Activated CD4-positive, alpha-beta T cell treated with anti-CD3 and anti-CD28 coated beads for 36 hours (primary cell): Measurements from ENCODE around the gene NXN. TPM values are rescaled to one million over a fixed set of nuclear protein-coding genes. Genes with fewer than 3 reads are reported as not detected.
"Not testable (repeated sequence)": the region's sequence is repeated elsewhere in the genome, so short reads cannot be mapped to it uniquely, and the experiment has no call there.

Source experiments
- ATAC-seq: fragments of 200-7000 bp; cut with Tn5 transposase; one replicate; pipeline ENCODE4 v1.10.0; 2021; ENCODE audit warnings: mild to moderate bottlenecking, moderate library complexity
- CTCF ChIA-PET: fragments of 350-600 bp; sonication (Branson Sonifier 250); formaldehyde crosslinking; loops from one replicate; lab custom pipeline; 2021; ENCODE audit warnings: antibody characterized with exemption; lab: Charles Lee
- POLR2A ChIA-PET: fragments of 350-600 bp; sonication (Branson Sonifier 250); formaldehyde crosslinking; loops from one replicate; lab custom pipeline; 2021; ENCODE audit warnings: antibody characterized with exemption, inconsistent platforms; lab: Charles Lee
- DNase-seq: peaks from one replicate; pipeline ENCODE4 v3.0.0-alpha.2; 2020
- H3K27ac Mint-ChIP-seq: one replicate; pipeline ENCODE4 v1.8.0; 2021; ENCODE audit warnings: mixed read lengths
- H3K27me3 Mint-ChIP-seq: one replicate; pipeline ENCODE4 v1.8.0; 2021; ENCODE audit warnings: mixed read lengths
- H3K36me3 Mint-ChIP-seq: one replicate; pipeline ENCODE4 v1.8.0; 2021; ENCODE audit warnings: low read depth, mixed read lengths
- H3K4me1 Mint-ChIP-seq: one replicate; pipeline ENCODE4 v1.8.0; 2021; ENCODE audit warnings: mixed read lengths
- H3K4me3 Mint-ChIP-seq: one replicate; pipeline ENCODE4 v1.8.0; 2021; ENCODE audit warnings: mild to moderate bottlenecking, moderate library complexity, mixed read lengths
- H3K9me3 Mint-ChIP-seq: one replicate; pipeline ENCODE4 v1.8.0; 2021; ENCODE audit warnings: low read depth, mixed read lengths
- intact Hi-C, 2 experiments: fragments of 100-400 bp; cut with DNase I in 1 of 2; cut with micrococcal nuclease in 1 of 2; formaldehyde crosslinking; loops; one replicate each; pipeline versions ENCODE4 v1.14.2 to v1.15.1; 2022 to 2024; cut with DNase I, micrococcal nuclease
- total RNA-seq, 2 experiments: library from RNA; stranded (reverse); gene quantifications; one replicate each; pipeline ENCODE4 v1.2.3, GENCODE V29; 2021

NXN gene
- total RNA-seq, 2 experiments from 2014 or later: 0.93 to 1.4 TPM

DNA sequence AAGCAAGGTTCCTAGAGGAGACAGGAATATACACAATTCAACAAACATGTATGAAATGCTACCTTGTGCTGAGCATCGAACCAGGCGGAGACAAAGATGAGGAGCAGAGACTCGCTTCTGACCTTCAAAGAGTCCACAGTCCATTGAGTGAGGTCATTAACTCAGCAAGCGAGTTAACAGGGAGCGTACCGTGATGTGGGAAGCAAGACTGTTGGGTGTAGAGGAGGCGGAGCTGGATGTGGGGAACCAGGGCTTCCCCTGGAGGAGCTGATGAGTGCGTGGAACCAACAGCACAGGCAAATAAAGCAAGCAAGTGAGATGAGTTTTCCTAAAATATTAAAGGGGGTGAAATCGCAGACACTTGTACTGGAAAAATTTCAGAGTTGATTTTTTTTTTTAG lies 65.0 kb downstream of the NXN start:
- intact Hi-C loops: no loop called here
- Mint-ChIP-seq H3K4me3 (no peak overlapping the region), H3K27ac (no peak overlapping the region), H3K36me3 (no peaks in the 10 kb centered on the region), H3K9me3 (no peaks in the 10 kb centered on the region), H3K27me3 (peaks cover 7% of the 10 kb centered on the region), H3K4me1 (no peaks in the 10 kb centered on the region)
- ChIA-PET CTCF (interaction anchor here (0.7 kb wide), 1 partner anchor 57 kb away, joined by 6 read pairs; no protein-coding TSS in a partner anchor), POLR2A (no interaction called here)
- no peak for DNase-seq
- no peak for ATAC-seq

DNA sequence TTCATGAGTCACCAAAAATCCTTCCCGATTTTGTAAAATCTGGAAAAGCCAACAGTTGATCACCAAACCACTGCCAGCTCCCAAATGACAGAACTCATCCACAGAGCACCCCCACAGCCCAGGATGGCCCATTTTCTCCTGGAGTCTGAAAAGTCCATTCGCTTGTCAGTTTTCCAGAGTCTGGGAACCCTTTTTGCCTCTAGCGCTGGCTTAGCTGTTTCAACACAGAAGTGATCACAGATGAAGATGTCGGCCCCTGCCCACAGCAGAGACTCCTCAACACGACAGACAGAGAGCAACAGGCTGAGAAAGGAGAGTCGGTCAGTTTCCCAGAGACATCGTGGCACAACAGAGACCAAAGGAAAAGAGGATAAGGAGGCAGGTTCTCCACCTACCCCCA lies 66.4 kb downstream of the NXN start:
- Mint-ChIP-seq H3K36me3 (no peaks in the 10 kb centered on the region), H3K27ac (no peak overlapping the region)

DNA sequence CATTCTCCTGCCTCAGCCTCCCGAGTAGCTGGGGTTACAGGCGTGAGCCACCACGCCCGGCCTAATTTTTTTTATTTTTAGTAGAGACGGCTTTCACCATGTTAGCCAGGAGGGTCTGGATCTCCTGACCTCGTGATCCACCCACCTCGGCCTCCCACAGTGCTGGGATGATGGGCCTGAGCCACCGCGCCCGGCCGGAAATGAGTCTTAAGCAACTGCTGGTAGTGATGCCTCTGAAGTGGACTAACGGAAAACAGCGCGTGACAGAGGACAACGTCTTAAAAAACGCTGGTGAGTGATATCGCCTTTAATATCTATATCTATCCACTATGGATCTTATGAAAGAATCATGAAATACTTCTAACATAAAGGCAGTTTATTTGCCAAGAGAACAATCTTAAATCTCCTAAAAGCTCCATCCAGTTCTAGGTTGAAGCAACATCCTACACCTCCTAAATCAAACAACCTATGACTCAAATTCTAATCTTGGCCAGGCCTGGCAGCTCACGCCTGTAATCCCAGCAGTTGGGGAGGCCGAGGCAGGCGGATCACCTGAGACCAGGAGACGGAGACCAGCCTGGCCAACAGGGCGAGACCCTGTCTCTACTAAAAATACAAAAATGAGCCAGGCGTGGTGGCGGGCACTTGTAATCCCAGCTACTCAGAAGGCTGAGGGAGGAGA lies 69.8 kb downstream of the NXN start:
- CTCF ChIA-PET: no interaction called here
- no peaks in the 10 kb centered on the region for H3K36me3 Mint-ChIP-seq
- no peak overlapping the region for H3K27ac Mint-ChIP-seq
- no peaks in the 10 kb centered on the region for H3K4me1 Mint-ChIP-seq
- H3K4me3 Mint-ChIP-seq: no peak overlapping the region
- H3K9me3 Mint-ChIP-seq: no peaks in the 10 kb centered on the region
- no peak for ATAC-seq
- intact Hi-C loops: no loop called here
- POLR2A ChIA-PET: interaction anchor here (0.6 kb wide), 1 partner anchor 9 kb away, joined by 3 read pairs; no protein-coding TSS in a partner anchor
- DNase-seq: no peak
- H3K27me3 Mint-ChIP-seq: peaks cover 14% of the 10 kb centered on the region

More for the DNA sequence above, 66.4 kb downstream of the NXN start:
- intact Hi-C loops: no loop called here
- ChIA-PET POLR2A (no interaction called here), CTCF (no interaction called here)
- H3K9me3 Mint-ChIP-seq: no peaks in the 10 kb centered on the region
- H3K4me3 Mint-ChIP-seq: no peak overlapping the region
- DNase-seq: no peak
- peaks cover 7% of the 10 kb centered on the region for H3K27me3 Mint-ChIP-seq
- no peak for ATAC-seq
- no peaks in the 10 kb centered on the region for H3K4me1 Mint-ChIP-seq

DNA sequence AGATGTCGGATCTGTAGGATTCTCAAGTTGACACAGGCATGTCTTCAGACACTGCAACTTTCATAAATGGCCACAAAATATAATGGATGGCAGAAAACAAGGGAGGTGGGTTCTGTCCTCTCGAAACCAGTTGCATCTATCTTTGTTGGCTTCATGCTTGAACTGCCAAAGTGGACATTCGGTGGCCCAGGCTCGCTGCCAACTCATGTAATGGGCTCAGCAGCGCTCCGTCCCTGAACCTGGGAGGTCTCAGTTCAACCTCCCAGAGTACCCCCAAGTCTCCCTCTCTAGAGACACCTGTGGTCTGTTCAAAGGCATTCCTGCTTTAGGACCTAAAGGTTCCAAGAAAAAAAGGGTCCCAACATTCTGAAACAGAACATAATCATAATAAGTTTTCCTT lies 71.9 kb downstream of the NXN start:
- ATAC-seq: no peak
- Mint-ChIP-seq H3K27ac (no peak overlapping the region), H3K36me3 (no peaks in the 10 kb centered on the region), H3K9me3 (no peaks in the 10 kb centered on the region), H3K4me1 (no peaks in the 10 kb centered on the region), H3K4me3 (no peak overlapping the region), H3K27me3 (peaks cover 23% of the 10 kb centered on the region)
- POLR2A ChIA-PET: no interaction called here
- intact Hi-C loops: no loop called here
- DNase-seq: no peak
- CTCF ChIA-PET: no interaction called here

DNA sequence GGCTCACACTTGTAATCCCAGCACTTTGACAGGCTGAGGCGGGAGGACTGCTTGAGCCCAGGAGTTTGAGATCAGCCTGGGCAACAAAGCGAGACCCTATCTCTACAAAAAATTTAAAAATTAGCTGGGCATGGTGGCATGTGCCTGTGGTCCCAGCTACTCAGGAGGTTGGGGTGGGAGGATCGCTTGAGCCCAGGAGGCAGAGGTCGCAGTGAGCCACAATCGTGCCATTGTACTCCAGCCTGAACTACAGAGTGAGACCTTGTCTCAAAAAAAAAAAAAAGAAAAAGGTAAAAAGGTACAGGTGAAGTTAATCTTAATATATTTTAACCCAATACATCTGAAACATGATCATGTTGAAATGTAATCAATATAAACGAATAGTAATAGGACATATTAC lies 73.9 kb downstream of the NXN start:
- peaks cover 33% of the 10 kb centered on the region for H3K27me3 Mint-ChIP-seq
- ATAC-seq, DNase-seq, H3K36me3 Mint-ChIP-seq, H3K9me3 Mint-ChIP-seq, CTCF ChIA-PET, H3K27ac Mint-ChIP-seq, intact Hi-C loops, POLR2A ChIA-PET, H3K4me1 Mint-ChIP-seq, H3K4me3 Mint-ChIP-seq: not testable (repeated sequence)

DNA sequence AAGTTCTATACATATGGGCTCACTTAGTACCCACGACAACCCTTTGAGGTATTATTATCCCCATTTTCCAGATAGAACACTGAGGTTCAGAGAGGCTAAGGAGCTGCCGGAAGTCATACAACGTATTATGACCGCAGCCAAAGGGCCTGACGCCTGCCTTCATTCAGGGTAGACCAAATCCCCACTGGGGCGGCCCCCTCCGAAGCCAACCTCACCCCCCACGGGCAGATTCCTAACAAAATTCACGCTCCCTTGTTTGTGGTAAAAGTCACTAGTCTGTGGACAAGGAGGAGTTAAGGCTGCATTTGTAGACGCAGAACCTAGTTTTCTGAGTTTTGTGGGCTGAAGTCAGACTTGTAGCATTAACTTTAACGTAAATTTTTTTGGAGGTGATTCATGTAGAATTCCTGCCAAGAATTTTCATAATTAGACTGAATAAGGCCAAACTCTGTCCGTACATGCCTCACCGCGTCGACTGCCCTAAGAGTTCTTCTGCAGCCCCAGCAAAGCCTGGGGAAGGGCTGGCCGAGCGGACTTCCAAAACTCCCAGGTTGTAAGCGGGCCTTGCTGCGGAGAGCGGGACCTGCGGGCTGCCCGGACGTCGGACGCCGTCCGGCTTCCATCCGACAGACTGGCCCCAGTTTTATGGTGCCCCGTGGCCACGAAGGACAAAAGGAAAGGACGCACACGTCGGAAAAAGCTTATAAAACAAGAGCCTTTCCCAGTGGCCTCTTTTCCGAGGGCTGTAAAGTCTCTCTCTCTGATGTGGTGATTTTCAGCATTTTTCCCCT lies 75.7 kb downstream of the NXN start:
- no peaks in the 10 kb centered on the region for H3K4me1 Mint-ChIP-seq
- peaks cover 38% of the 10 kb centered on the region for H3K27me3 Mint-ChIP-seq
- ATAC-seq (no peak), DNase-seq (no peak)
- H3K9me3 Mint-ChIP-seq: no peaks in the 10 kb centered on the region
- CTCF ChIA-PET: interaction anchor here (0.6 kb wide), 1 partner anchor 629 kb away, joined by 3 read pairs; no protein-coding TSS in a partner anchor
- H3K27ac Mint-ChIP-seq: no peak overlapping the region
- POLR2A ChIA-PET: no interaction called here
- H3K36me3 Mint-ChIP-seq: no peaks in the 10 kb centered on the region
- H3K4me3 Mint-ChIP-seq: no peak overlapping the region
- intact Hi-C loops: no loop called here

DNA sequence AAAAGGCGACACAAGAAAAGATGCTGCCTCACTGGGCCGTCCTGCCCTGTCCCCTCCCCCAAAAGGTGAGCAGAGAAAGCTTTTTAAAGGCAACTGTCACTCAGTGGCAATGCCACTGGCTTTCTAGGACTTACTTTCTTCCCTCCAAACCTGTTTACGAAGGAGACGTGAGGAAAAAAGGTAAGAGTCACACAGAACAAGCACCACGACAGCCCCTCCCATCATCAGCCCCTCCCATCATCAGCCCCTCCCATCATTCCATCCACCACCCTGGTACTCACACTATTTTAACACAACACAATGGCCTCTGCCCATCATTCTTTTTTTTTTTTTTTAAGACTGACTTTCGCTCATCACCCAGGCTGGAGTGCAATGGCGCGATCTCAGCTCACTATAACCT lies 77.1 kb downstream of the NXN start:
- intact Hi-C loops: no loop called here
- ChIA-PET CTCF (interaction anchor here (1.1 to 1.3 kb wide), 2 partner anchors 72 to 201 kb away, joined by 3 read pairs; no protein-coding TSS in a partner anchor), POLR2A (no interaction called here)
- Mint-ChIP-seq H3K27ac (no peak overlapping the region), H3K36me3 (no peaks in the 10 kb centered on the region), H3K27me3 (peaks cover 45% of the 10 kb centered on the region), H3K4me3 (no peak overlapping the region), H3K4me1 (no peaks in the 10 kb centered on the region), H3K9me3 (no peaks in the 10 kb centered on the region)
- DNase-seq (no peak), ATAC-seq (no peak)

DNA sequence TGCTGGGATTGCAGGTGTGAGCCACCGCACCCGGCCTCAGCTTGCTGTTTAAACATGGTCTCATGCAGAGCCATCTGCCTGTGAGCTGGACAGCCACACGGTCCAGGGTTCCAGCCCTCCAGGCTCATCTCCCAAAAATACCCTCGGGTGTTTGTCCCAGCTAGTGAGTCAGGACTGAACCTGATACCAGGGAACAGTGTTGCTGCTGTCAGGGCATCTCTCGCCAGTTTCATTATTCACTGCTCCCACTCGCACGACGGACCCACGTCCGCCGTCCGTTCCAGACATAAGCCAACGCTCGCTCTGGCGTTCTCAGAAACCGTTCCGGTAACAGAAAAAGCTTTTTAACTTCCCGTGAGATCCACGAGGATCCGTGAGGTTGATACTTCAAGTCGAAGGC lies 77.6 kb downstream of the NXN start:
- Mint-ChIP-seq H3K4me1 (no peaks in the 10 kb centered on the region), H3K4me3 (no peak overlapping the region), H3K27me3 (peaks cover 48% of the 10 kb centered on the region), H3K27ac (no peak overlapping the region), H3K9me3 (no peaks in the 10 kb centered on the region), H3K36me3 (no peaks in the 10 kb centered on the region)
- ChIA-PET CTCF (interaction anchor here (0.7 to 1.3 kb wide), 3 partner anchors 72 to 200 kb away, joined by 3 read pairs; no protein-coding TSS in a partner anchor), POLR2A (no interaction called here)
- no peak for DNase-seq
- intact Hi-C loops: no loop called here
- no peak for ATAC-seq

DNA sequence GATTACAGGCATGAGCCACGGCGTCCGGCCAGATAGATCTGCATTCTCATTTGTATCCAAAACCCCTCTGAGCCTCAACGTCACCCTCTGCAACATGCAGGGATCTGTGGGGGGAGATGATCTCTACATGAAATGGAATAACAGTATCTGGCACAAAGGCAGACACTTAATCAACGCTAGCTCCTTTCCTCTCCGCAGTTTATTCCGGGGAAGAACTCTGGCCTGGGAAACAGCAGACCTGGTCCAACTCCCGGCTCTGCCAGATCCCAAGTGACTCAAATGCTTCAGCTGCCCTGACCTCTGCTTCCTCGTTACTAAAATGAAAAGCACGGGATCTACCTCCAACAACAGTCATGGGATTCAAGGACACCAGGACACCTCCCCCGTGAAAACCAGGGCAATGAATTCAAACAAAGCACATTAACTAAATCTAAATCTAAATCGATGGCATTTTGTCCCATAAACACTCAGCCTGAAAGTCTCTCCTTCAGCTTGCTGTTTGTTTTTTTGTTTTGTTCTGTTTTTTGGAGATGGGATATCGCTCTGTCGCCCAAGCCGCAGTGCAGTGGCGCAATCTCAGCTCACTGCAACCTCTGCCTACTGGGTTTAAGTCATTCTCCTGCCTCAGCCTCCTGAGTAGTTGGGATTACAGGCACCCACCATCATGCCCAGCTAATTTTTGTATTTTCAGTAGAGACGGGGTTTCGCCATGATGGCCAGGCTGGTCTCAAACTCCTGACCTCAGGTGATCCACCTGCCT lies 78.2 kb downstream of the NXN start:
- no peak overlapping the region for H3K4me3 Mint-ChIP-seq
- ChIA-PET POLR2A (interaction anchor here (0.7 kb wide), 1 partner anchor 107 kb away, joined by 4 read pairs; no protein-coding TSS in a partner anchor), CTCF (interaction anchor here (0.6 to 1.1 kb wide), 4 partner anchors 22 to 286 kb away, joined by 3 to 4 read pairs (median 4); no protein-coding TSS in a partner anchor)

DNA sequence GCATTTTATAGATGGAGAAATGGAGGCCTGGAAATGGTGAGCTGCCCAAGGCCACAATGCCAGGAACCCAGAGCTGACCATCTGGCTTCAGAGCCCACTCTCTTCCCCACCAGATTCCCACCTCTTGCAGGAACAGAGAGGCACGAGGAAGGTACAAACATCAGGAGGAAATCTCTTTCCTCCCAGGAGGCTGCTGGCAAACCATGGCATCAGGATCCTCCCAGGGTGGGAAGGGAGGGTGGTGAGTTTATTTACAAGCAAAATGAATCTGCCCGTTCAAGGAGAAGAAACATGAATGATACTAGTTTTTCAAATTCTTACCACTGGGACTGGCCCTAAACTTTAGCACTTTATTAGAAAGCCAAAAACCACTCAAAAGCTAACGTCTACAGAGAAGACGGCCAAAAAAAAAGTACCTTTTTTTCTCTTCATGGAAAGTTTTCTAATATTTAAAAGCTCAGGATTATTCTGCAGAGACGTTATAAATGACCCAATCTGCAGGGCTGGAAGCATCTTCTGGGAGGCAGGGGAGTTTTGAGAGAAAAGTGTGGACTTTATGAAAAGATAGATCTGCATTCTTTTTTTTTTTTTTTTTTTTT lies 79.1 kb downstream of the NXN start:
- Mint-ChIP-seq H3K27me3 (peaks cover 51% of the 10 kb centered on the region), H3K4me3 (no peak overlapping the region), H3K4me1 (no peaks in the 10 kb centered on the region), H3K9me3 (no peaks in the 10 kb centered on the region), H3K27ac (no peak overlapping the region), H3K36me3 (no peaks in the 10 kb centered on the region)
- ATAC-seq (no peak), DNase-seq (no peak)
- CTCF ChIA-PET: interaction anchor here (0.6 to 1.0 kb wide), 3 partner anchors 21 to 285 kb away, joined by 3 to 4 read pairs (median 4); no protein-coding TSS in a partner anchor
- POLR2A ChIA-PET: interaction anchor here (0.6 to 0.7 kb wide), 2 partner anchors 9 to 106 kb away, joined by 3 to 4 read pairs; no protein-coding TSS in a partner anchor
- intact Hi-C loops: no loop called here

More for the DNA sequence above, 78.2 kb downstream of the NXN start:
- no peak overlapping the region for H3K27ac Mint-ChIP-seq
- no peaks in the 10 kb centered on the region for H3K4me1 Mint-ChIP-seq
- H3K9me3 Mint-ChIP-seq: no peaks in the 10 kb centered on the region
- H3K27me3 Mint-ChIP-seq: peaks cover 50% of the 10 kb centered on the region
- DNase-seq: no peak
- H3K36me3 Mint-ChIP-seq: no peaks in the 10 kb centered on the region
- intact Hi-C loops: no loop called here
- ATAC-seq: no peak
